ENCODE measurements around the gene MBP.
A peak's percentile ranks its signal among the peaks of the same experiment; 100 is the strongest.

Gene MBP

DNA sequence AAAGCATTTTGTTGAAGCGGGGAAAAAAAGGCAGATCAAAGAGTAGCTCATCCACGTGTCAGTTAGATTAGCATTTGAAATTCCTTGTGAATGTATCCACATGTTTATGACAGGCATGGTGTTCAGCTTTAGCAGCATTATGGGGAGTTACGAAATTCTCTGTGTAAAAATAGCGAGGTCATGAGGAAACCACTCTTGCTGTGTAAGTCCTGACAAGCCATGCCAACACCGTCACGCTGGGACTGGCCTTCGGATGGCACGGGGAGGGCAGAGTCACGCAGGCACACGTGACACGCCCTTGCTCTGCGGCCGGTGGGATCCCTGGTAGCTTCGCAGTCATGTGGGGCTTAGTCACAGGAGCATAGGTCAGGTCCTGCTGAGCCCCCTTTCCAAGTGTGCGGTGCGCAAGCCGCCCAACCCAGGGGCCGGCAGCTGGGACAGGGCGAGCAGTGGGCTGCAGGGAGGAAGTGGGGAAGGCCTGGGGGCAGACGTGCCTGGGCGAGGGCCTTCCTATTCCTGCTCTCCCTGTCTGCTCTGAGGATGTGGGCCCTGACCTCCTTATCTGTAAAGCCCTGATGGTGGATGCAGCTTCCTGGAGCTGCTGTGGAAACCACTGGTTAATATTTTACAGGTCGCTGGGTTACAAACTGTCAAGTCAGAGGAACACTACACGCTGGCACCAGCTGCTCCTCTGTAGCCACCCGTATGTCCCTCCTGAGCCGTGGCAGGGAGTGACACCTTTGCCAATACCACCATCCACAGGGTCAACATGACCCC is 18.0 kb downstream of the MBP start:
- peak; percentile 40 to 56 for DNase-seq

DNA sequence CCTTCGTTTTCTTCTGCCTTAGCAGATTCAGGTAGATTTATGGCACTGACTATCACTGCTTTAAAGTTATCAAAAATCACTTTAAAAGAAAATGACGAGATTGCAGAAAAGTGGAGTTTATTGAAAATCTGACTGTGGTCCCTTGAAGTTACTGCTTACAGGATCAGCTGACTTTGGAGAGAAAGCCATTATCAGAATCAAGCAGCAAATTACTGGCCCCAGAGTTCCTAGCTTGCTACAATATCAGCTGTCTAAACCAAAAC is 18.5 kb downstream of the MBP start:
- no peak for DNase-seq

DNA sequence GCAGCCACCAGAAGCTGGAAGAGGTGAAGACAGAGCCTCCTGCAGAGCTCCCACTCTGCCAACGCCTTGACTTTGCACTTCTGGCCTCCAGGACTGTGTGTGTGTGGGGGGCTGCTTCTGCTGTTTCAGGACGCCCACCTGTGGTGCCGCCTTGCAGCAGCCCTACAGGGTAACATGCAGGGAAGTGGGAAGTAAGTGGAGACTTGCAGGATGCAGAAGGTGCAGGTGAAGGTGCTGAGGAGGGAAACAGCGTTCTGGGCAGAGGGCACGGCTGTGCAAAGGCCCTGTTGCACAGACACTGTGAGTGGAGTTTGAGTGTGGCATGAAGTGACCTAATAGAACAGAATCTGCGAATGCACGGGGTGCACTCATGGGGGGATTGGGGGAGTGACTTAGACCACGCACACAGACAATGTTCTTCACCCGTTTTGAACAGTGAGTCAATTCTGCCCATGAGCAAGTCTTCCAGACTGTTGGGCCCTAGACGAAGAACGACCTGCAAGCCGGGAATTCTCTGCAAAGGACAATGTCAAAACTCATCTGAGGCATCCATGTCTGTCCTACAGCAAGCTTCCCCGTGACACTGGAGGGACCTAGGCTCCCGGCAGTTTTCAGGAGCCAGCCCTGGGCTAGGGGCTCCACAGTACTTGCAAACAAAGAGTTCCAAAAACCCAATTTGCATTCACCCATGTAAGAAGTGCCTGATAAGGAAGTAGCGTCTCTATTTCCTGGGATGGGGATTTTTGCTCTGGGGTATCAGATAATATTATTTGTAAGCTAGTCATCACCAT is 19.0 kb downstream of the MBP start:
- peak in 1 of 2 experiments; percentile 18 for DNase-seq

DNA sequence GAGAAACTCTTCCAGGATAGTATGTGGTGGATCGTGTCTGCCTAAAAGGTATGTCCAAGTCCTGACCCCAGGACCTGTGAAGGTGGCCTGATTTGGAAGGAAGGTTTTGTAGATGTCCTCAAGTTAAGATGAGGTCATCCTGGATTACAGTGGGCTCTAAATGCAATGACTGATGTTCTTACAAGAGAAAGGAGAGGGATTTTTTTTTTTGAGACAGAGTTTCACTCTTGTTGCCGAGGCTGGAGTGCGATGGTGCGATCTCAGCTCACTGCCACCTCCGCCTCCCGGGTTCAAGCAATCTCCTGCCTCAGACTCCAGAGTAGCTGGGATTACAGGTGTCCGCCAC is 19.9 kb downstream of the MBP start:
- DNase-seq = no peak

DNA sequence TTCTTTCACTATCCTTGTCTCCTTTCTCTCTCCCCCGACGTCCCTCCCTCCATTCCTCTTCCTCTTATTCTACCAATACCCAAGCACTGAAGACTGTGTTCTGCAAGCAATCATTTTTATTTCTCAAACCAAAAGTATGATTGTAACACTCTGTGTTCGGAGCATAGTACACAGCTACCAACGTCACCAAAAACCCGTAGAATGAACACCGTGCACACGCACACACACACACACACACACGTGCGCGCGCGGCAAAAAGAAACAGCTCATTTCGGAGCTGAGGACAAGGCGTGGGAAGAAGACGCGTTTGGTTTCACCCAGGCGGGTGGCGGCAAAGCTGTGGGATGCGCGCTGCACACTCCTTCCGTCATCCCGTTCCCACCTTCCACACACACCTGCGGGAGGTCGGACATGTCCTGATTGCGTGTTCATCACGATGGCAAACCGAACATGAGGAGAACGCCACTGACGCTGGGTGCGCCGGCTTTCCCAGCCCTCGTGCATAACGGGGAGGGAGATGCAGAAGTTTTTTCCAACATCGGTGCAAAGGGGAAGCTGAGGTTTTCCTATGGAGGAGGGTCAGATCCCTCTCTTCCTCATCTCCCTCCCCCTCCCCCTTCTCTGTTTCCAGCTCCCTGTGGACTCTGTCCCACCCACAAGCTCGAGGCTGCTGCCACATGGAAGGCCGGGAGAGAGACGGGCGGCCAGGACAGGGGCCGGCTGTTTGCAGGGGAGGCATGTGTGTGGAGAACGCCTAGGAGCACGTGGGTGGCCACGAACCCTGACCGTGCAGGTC is 20.4 kb downstream of the MBP start:
- peak; percentile 14 to 17 for DNase-seq

DNA sequence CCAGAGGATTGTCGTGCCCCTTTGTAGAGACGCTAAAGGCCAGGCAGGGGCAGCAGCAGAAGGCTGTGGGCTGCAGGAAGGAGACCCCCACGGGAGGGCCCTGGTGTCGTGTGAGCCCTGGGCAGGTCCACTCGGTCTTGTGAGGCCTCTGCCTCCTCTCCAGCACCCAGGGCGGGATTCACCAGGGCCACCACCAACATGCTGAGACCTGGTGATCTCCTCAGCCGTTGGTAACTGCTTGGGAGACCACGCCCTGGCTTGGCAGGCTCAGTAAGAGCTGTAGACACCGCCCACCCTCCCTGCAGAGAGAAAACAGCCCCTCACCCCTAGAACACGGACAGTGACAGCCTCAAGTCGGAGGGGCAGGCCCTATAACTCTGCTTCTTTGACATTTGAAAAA is 21.1 kb downstream of the MBP start:
- peak; percentile 14 to 16 for DNase-seq

DNA sequence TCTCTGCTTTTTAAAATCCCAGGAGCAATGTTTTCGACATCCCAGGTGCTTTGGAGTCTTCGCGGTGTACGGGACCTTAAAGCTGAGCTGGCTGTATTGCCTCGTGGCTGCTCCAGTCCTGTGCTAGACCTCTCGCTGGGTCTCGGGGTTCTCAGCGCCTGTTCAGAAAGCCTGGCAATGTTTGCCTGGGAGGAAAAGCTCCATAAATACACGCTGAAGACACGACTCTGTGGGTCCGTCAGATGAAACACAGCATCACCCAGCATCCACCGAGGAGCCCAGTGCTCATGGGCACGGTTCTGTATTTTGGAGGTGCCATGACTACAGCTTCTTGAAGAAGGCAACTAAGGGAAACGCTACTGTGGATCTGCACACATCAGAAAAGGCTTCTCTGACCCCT is 21.6 kb downstream of the MBP start:
- DNase-seq = peak; percentile 14 to 16

DNA sequence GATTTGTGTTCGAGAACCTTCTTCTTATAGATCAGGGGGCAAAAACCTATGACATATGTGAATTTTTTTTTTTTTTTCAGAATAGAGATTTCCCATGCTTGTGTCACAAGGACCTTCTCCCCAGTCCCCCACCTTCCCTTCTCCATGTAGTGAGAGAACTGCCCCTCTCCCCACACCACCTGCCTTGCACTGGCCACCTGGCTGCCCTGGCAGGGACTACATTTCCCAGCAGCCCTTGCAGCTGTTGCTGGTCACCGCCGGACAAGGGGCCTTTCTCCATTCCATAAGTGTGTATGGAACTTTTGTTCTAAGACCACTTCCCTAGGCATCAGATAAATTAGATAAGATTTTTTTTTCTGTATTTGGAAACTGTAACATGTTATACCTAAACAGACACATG is 22.2 kb downstream of the MBP start:
- peak; percentile 11 to 17 for DNase-seq

DNA sequence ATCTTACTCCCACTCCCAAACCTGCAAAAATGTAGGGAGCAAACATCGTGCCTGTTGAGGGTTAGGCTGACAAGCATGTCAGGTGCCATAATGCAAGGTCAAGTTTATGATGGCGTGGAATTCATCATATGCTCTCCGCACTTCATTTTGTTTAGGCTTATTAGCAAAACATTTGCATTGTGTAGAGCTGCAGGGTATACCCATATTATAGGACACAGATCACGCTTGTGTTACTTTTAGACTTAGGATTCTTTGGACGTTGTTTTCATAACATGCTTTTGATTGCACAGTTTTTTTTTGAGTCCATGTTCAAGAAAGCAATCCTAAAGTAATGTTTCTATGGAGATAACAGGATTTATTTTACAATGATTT is 22.9 kb downstream of the MBP start:
- DNase-seq = no peak

DNA sequence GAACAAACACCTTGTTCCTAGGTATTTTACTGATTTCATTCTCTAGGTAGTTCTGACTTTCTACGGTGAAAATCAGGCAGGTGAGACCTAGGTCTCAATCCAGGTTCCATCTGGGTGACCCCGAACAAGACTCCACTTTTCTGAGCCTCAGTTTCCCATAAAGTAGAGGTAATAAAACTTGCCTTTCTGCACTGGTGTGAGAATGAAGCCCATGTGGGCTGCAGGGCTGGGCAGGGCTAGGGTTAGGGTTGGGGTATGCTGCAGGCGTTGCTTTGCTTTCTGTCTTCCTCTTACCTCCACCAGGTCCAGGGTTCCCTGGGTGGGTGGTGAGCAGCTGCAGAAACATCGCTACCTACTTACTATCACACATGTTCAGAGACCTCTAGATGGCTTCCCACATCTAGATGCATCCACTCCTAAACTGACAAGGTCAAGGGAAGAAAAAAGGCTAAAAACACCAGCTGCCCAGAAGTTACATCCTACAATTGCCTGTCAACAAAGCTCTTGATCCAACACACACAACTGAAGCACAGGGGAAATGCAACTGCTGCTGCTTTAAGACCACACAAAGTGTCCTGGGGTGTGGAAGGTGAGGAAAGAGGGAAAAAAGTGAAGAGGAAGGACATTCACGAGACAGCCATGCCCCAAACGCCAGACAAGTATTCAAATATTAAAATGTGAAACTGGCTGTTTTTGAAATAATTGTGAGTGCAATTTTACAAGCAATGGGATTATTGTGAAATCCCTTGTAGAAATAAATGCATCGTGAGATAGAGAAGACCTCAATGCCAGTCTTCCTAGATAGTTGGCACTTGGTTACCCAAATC is 23.5 kb downstream of the MBP start:
- DNase-seq = peak; percentile 16 to 17

DNA sequence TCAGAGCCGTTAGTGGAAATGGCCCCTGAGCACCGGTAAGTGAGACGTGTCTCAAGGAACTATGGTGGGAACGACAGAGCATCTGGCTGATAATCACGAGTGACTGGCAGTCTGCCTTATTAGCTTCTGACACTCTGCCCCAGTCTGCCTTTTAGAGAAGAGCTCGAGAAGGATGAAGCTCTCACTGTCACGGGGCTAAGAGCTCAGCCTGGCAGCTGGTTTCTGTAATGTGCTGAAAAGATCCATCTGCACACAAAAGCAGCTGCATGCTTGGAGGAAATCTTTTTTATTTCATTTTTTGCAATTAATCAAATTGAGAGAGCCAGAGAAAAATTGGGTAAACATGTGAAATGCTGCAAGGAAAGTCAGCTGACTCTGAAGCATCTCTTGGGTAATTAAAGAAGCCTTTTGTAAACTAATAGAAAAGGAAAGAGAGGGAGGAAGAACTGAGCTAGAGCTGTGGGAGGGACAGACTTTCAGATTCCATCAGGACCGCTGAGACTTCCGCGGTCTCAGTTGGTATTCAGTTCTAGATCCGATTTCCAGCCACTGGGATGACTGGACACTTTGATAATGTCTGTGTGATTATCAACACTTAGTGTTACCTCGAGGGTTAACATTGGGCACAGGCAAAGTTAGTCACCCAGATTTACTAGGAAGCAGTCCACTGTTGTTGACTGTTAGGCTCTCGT is 24.4 kb downstream of the MBP start:
- DNase-seq = peak; percentile 60 to 65

DNA sequence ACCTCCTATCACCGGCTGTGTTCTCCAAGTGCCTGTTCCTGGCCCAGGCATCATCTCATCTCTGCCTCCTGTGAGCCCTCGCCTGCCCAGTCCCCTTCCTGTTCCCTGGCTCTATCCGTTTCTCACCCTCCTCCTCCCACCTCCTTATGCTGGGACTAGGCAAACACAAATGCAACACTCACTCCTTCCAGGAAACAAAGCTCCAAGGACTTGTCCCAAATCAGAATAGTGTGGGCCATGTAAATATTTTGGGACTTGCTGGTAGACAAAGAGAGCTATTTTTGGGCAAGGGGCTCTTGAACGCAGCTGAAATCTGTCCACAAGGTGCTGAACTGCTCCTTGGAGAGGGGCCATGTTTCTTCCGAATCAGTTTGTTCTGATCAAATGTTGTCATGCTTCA is 25.3 kb downstream of the MBP start:
- peak; percentile 19 to 21 for DNase-seq

DNA sequence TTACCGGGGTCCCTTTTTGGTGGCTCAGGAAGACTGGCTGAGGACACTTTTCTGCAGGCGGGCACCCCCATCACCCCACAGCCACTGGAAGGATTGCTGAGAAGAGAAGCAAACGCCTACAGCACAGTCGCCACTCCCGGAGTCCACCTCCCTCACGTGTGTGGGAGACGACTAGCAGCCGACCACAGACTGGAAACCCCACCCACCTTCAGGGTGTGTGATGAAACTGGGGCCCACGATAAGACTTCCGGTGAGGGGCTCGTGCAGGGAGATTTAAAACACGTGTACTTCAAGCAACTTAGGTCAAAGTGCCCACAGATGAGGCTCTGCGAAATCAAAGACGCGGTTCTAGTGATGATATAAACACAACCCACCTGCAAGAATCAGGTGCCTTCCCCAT is 26.3 kb downstream of the MBP start:
- peak; percentile 74 to 75 for DNase-seq

DNA sequence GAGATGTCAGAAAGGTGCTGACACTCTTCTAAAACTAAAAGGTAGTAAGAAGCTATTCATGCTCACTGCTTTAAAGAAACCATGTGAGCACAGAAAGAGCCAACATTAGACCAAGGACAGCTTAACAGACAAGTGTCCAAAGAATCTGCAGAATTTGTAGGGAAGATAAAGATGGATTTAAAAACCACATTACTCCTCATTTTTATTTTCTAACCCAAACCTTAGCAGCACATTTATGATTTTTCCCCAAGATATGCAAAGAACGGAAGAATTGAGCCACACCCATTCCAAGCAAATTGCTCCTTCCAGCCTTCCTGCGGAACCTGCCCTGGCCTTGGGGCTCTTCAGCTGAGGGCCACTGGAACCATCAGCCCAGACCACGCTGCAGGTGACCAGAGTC is 26.9 kb downstream of the MBP start:
- peak in 1 of 2 experiments; percentile 18 for DNase-seq

DNA sequence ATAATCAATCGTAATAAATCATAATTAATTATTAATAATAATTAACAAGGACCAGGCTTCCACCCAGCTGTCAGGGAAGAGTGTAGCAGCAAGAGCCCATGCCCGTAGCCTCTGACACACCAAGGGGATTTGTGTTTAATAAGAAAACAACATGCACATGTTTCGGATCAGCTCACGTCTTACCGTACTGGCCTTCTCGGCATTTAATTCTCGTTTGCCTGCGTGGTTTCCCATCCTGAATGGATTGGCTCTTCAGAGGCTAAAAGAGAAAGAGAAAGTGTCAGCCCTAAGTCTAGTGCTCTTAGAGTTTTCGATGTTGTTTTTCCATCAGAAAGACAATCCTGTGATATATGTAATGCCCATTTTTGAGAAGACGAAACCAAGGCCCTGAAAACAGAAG is 27.6 kb downstream of the MBP start:
- peak; percentile 18 to 24 for DNase-seq

DNA sequence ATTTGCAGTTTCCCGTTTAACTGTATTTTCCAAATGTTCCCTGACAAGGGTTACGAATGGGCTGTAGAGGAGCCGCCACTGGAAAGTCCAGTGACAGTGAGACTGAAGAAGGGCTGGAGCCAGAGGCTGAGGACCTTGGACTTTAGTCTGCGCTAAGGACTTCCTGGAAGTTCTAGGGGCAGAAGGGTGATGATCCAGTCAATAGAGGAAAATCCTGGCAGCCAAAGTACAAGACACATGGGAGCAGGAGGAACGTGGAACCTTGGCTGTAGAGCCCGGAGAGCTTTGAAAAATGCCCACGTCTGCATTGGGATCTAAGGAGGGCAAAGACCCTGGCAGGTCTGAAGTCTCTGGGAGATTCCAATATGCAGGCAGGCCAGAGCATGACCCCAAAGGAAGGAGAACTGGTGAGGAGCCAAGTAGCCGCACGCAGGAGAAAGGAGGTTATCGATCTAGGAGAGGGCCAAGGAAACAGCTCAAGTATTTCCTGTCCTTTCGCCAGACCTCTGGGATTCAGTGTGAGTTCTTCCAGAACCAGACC is 28.5 kb downstream of the MBP start:
- DNase-seq = peak; percentile 17 to 19

DNA sequence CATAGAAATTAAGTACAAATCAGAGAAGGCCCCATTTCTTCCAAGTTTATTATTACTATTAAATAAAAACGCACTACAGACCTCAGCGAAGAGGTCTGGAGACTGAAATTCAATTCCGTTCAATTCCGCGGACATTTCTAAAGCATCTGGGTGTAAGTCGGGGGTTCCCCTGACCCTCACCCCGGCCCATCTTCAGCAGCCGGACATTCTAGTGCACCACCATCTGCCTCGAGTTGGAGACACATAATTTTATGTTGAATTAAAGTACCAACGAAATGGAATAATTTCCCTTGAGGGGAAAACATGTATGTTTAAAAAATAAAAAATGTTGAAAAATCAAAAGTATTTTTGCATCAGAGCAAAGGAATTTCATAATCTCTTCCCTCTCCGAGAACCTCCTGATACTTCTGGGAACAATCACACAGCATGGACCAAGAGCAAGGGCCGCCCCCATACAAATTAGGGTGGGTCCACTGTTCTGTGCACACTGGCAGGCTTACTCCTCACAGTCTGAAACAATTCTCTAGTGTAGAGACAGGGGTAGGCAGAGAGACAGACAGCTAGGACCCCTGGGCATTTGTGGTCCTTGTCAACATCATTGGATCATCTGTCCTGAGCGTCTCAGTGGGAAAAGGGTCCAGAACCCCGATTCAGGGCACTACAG is 29.3 kb downstream of the MBP start:
- DNase-seq = peak; percentile 13 to 15

DNA sequence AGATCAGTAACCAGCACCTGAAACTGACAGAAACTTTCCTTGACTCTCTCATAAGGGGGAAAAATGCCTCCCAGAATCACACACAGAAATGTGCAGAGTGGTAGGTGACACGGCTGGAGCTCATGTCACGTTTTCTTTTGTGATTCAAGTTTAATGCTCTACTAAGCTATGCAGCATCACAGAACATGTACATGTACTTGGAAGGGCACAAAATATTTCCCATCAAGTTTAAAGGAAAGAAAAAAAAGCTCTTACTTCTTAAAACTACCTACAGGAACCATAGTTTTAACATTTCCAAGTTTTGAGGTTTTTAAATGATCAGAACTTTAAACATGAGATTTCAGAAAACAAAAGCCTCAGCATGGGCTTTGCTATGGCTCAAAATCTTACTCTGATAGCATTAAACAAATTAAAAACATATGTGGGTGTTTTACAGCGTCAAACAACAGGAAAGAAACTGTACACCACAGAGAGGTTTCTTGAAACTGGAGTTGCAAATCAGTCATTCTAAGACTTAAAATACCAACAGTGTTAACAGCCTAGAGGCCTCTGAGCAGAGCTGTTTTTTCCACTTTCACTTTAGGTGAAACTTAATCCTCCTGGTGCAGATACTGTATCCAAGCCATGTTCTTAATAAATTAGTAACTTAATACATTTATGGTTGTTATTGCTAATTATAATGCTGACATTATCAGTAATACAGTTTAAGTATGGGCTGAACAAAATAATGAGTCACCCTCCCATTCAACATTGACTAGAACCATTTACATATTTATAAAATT is 30.1 kb downstream of the MBP start:
- no peak for DNase-seq

DNA sequence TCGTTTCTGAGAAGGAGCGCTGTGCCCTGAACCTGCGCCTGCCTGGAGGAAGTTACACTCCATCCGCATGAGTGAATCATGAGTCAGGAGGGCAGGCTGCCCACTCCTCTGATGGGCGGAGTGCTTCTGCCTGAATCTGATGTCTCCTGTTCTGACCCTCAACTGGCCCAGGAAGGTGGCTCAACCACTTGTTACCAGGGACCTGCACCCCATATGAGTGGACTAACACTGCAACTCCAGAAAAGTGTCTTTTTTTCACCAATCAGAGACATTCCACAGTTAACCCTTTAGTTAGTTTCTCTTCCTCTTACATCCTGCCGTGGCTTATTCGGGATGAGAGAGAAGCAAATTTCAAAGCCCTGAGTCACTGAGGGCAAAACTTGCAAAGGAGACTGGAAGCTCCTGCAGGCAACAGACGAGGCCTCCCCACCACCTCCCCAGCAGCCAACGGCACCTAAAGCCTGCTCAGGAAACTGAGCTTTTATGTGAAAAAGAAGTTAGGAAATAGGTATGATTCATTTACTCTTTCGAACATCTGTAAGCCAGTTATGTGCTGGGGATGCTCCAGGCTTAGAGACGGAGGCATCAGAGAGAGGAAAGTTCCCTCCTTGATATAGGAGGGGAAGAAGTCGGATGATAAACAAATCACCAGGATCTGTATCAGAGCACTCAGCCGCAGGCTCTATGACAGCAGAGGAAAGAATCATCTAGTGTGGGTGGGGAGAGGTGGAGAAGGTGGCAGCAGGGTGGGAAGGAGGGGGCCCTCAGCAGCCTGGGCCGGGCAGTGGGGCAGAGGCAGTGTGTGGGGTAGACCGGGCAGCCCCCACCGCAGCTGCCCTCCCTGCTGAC is 30.9 kb downstream of the MBP start:
- DNase-seq = peak; percentile 78

All from activated T-cell treated with anti-CD3 and anti-CD28 coated beads, Interleukin-2, amount 50 U/mL, for 48 hours (primary cell).